Epithelial cell of alveolus of lung (primary cell): Measurements from ENCODE around the gene PIGW. TPM values are rescaled to one million over a fixed set of nuclear protein-coding genes. Genes with fewer than 3 reads are reported as not detected.

Experiments
- total RNA-seq: library from RNA; depleted of rRNA; stranded (reverse); fragments of >200 nt; gene quantifications from 2 replicates; pipeline ENCODE4 v1.2.1, GENCODE V29; 2015

The PIGW gene
- 3.8 and 9.4 TPM in 2 replicates for total RNA-seq

GRCh38 chr17:36534840-36535668 lies at the start of gene PIGW, which contains the start of gene MYO19:
TSS of gene PIGW (plus strand) at chr17:36534987. CDS start at chr17:36537102, 2,115 bp downstream.
TSS of gene MYO19 (minus strand) at chr17:36534868. CDS start at chr17:36532538, 2,330 bp downstream.

GRCh38 chr17:36486204-36487194 lies 48.3 kb upstream of the PIGW start, which contains the start of gene ZNHIT3:
TSS of gene ZNHIT3 (plus strand) at chr17:36486681. CDS start at chr17:36486700, 19 bp downstream.

GRCh38 chr17:36544307-36545076 lies 9.7 kb downstream of the PIGW start, which contains the start of gene GGNBP2:
TSS of gene GGNBP2 (plus strand) at chr17:36544919. CDS start at chr17:36545725, 806 bp downstream.

Other genes with a start within 250 kb of the PIGW start
- not detected in 2 replicates for gene TBC1D3G, start 211.1 kb upstream of the PIGW start, total RNA-seq
- not detected in 2 replicates for gene TBC1D3H, start 146.6 kb upstream of the PIGW start, total RNA-seq
- gene ZNHIT3, start 48.3 kb upstream of the PIGW start, total RNA-seq = 34.1 and 42.2 TPM in 2 replicates
- gene MYO19, start 119 bp upstream of the PIGW start, total RNA-seq = 17.2 and 40.2 TPM in 2 replicates
- gene GGNBP2, start 9.9 kb downstream of the PIGW start, total RNA-seq = 30.8 and 36.2 TPM in 2 replicates
- gene DHRS11, start 56.9 kb downstream of the PIGW start, total RNA-seq = 6.3 and 8.0 TPM in 2 replicates
- gene MRM1, start 66.6 kb downstream of the PIGW start, total RNA-seq = 3.4 and 4.8 TPM in 2 replicates